Measurements from ENCODE around the gene CRISP2. TPM values are rescaled to one million over a fixed set of nuclear protein-coding genes. Genes with fewer than 3 reads are reported as not detected.
"Not testable (repeated sequence)": the region's sequence is repeated elsewhere in the genome, so short reads cannot be mapped to it uniquely, and the experiment has no call there.

Gene CRISP2
- total and polyA plus RNA-seq, 2 donors (not counting 3 experiments of a cell fraction or from before 2014, with no cell fraction given) = not detected

- H3K9me1 ChIP-seq (replicated peaks; ENCODE audit: control insufficient read depth, extremely low read depth, insufficient read depth, low read length) = no peaks in the 10 kb centered on the region
- no peaks in the 10 kb centered on the region for H3K36me3 ChIP-seq (ENCODE audit: control insufficient read depth in 2 of 2, extremely low read depth in 1 of 2, insufficient read depth in 2 of 2, low read length in 2 of 2)
- H3K27ac ChIP-seq (ENCODE audit: insufficient read depth, low read depth, low read length) = no peak overlapping the region
- FAIRE-seq = no peak
- no TSS peak for BruUV-seq (replicated peaks)
- no peak overlapping the region for H3K4me3 ChIP-seq (replicated peaks in 1 of 3; ENCODE audit: insufficient read depth in 1 of 3, low read depth in 1 of 3, low read length in 3 of 3)
- H3K9ac ChIP-seq (replicated peaks; ENCODE audit: extremely low read depth, insufficient read depth, low read length) = no peak overlapping the region
- no peaks in the 10 kb centered on the region for H4K20me1 ChIP-seq (replicated peaks; ENCODE audit: control insufficient read depth, extremely low read depth, insufficient read depth, low read length)
- TF ChIP-seq EZH2 (IDR thresholded peaks at IDR 0.05; ENCODE audit: borderline replicate concordance, low read depth, low read length, severe bottlenecking) (no peak), POLR2A (IDR thresholded peaks at IDR 0.05; ENCODE audit: low read depth, low read length) (no peak), JUN (IDR thresholded peaks at IDR 0.05; ENCODE audit: borderline replicate concordance, insufficient read depth, insufficient read length, low read depth) (no peak), FOS (IDR thresholded peaks at IDR 0.05; ENCODE audit: borderline replicate concordance, insufficient read depth, low read length) (no peak), GATA2 (IDR thresholded peaks at IDR 0.05; ENCODE audit: insufficient read depth, insufficient read length, low read depth, low read length) (no peak), MAX (IDR thresholded peaks at IDR 0.05; ENCODE audit: insufficient read depth, insufficient read length) (no peak), CTCF (IDR thresholded peaks at IDR 0.05; ENCODE audit: extremely low read depth in 1 of 2, insufficient read depth in 1 of 2, low read depth in 1 of 2, low read length in 2 of 2) (no peak), MYC (IDR thresholded peaks at IDR 0.05; ENCODE audit: low read depth, low read length) (no peak), POLR2AphosphoS5 (IDR thresholded peaks at IDR 0.05; ENCODE audit: insufficient read depth, low read depth, low read length) (no peak)
- ChIA-PET CTCF (no interaction called here), POLR2A (no interaction called here)
- no peak for DNase-seq (ENCODE audit: low read depth, low spot score)
- dilution Hi-C loops (cut with MboI; ENCODE audit: extremely low pct_ligation_motif_present, low sequenced_read_pairs) = no loop called here
- no peak overlapping the region for H2AFZ ChIP-seq (ENCODE audit: low read depth, low read length)
- no peaks in the 10 kb centered on the region for H3K79me2 ChIP-seq (ENCODE audit: control insufficient read depth, insufficient read depth, low read length)
- H3K4me1 ChIP-seq (ENCODE audit: control insufficient read depth, extremely low read depth, insufficient read depth, low read length) = no peaks in the 10 kb centered on the region
- no peak overlapping the region for H3K4me2 ChIP-seq (ENCODE audit: insufficient read depth, low read length)
- intact Hi-C loops (cut with micrococcal nuclease) = no loop called here
- H3K9me3 ChIP-seq (replicated peaks; ENCODE audit: control insufficient read depth, insufficient read depth, low read length) = no peaks in the 10 kb centered on the region
- no peaks in the 10 kb centered on the region for H3K27me3 ChIP-seq (ENCODE audit: control insufficient read depth in 2 of 2, insufficient read depth in 2 of 2, low read length in 2 of 2)
These were observed 48.5 kb downstream of the CRISP2 start for GRCh38 chr6:49664817-49665216.

- H3K9me1 ChIP-seq (replicated peaks; ENCODE audit: control insufficient read depth, extremely low read depth, insufficient read depth, low read length); H3K79me2 ChIP-seq (ENCODE audit: control insufficient read depth, insufficient read depth, low read length); H4K20me1 ChIP-seq (replicated peaks; ENCODE audit: control insufficient read depth, extremely low read depth, insufficient read depth, low read length); FAIRE-seq; DNase-seq (ENCODE audit: low read depth, low spot score); POLR2A ChIA-PET; BruUV-seq (replicated peaks); CTCF ChIA-PET; H3K9ac ChIP-seq (replicated peaks; ENCODE audit: extremely low read depth, insufficient read depth, low read length); H3K27me3 ChIP-seq (ENCODE audit: control insufficient read depth in 2 of 2, insufficient read depth in 2 of 2, low read length in 2 of 2); dilution Hi-C loops (cut with MboI; ENCODE audit: extremely low pct_ligation_motif_present, low sequenced_read_pairs); H2AFZ ChIP-seq (ENCODE audit: low read depth, low read length); H3K36me3 ChIP-seq (ENCODE audit: control insufficient read depth in 2 of 2, extremely low read depth in 1 of 2, insufficient read depth in 2 of 2, low read length in 2 of 2); intact Hi-C loops (cut with micrococcal nuclease); H3K27ac ChIP-seq (ENCODE audit: insufficient read depth, low read depth, low read length); H3K9me3 ChIP-seq (replicated peaks; ENCODE audit: control insufficient read depth, insufficient read depth, low read length); H3K4me3 ChIP-seq (replicated peaks in 1 of 3; ENCODE audit: insufficient read depth in 1 of 3, low read depth in 1 of 3, low read length in 3 of 3); H3K4me1 ChIP-seq (ENCODE audit: control insufficient read depth, extremely low read depth, insufficient read depth, low read length); H3K4me2 ChIP-seq (ENCODE audit: insufficient read depth, low read length): not testable (repeated sequence)
These were observed 49.3 kb downstream of the CRISP2 start for GRCh38 chr6:49664054-49664453.
